Transverse colon (tissue), 4 donors: Measurements from ENCODE around the gene S1PR5. TPM values are rescaled to one million over a fixed set of nuclear protein-coding genes. Genes with fewer than 3 reads are reported as not detected.
"Not testable (repeated sequence)": the region's sequence is repeated elsewhere in the genome, so short reads cannot be mapped to it uniquely, and the experiment has no call there.

Experiments used
- DNase-seq: peaks from one replicate; pipeline ENCODE4 v3.0.0-alpha.2; 2019
- H3K27ac ChIP-seq, 4 donors: fragments of 200-600 bp; sonication (generic); 2 replicates each; pipeline ENCODE4 v1.5.1; 2016 to 2018; ENCODE audit warnings: inconsistent platforms in 4 of 4
- H3K27me3 ChIP-seq: fragments of 200-600 bp; sonication (generic); 2 replicates; pipeline ENCODE4 v1.5.1; 2017; ENCODE audit warnings: inconsistent platforms
- H3K36me3 ChIP-seq, 4 donors: fragments of 200-600 bp; sonication (generic); 2 replicates each; pipeline ENCODE4 v1.5.1; 2017 to 2019; ENCODE audit warnings: inconsistent platforms in 4 of 4
- H3K4me1 ChIP-seq, 4 donors: fragments of 200-600 bp; sonication (generic); 2 replicates each; pipeline ENCODE4 v1.5.1; 2017 to 2020; ENCODE audit warnings: inconsistent platforms in 4 of 4
- H3K4me3 ChIP-seq, 4 donors: fragments of 200-600 bp; sonication (generic); 1 replicate in 1 of 4; 2 replicates in 3 of 4; pipeline versions ENCODE4 v1.5.1 to v1.6.1; 2017 to 2019; ENCODE audit warnings: inconsistent platforms in 4 of 4
- H3K9me3 ChIP-seq, 2 donors: fragments of 200-600 bp; sonication (generic); 2 replicates each; pipeline ENCODE4 v1.5.1; 2017 to 2019; ENCODE audit warnings: inconsistent platforms in 2 of 2
- EP300 ChIP-seq: sonication (generic); formaldehyde crosslinking; IDR thresholded peaks from one replicate; pipeline ENCODE4 v1.6.1; 2017; ENCODE audit warnings: antibody characterized with exemption, low read depth
- POLR2A ChIP-seq: fragments of 450-650 bp; IDR thresholded peaks from one replicate; pipeline ENCODE4 v1.6.1; 2016; ENCODE audit warnings: antibody characterized with exemption, mild to moderate bottlenecking, moderate library complexity
- POLR2AphosphoS5 ChIP-seq, 3 donors: sonication (generic); formaldehyde crosslinking; IDR thresholded peaks; one replicate each; pipeline ENCODE4 v1.6.1; 2016; ENCODE audit warnings: antibody characterized with exemption in 3 of 3
- WGBS, 2 donors: methylation state at CpG; one replicate each; pipeline ENCODE4 v1.1.5; 2018; ENCODE audit warnings: low coverage in 1 of 2; 5-methylcytosine and 5-hydroxymethylcytosine counted together
- in situ Hi-C, 4 donors: fragments of 200-750 bp; cut with MboI; loops; one replicate each; pipeline versions ENCODE4 v1.15.0 to v1.15.1; 2017; ENCODE audit warnings: low sequenced_read_pairs in 3 of 4, low pct_ligation_motif_present in 1 of 4, low pct_unique_long_range_greater_than_20kb in 1 of 4
- intact Hi-C: fragments of 100-400 bp; cut with DNase I; formaldehyde crosslinking; loops from one replicate; pipeline ENCODE4 v1.15.1; 2023; ENCODE audit warnings: low total_unique reads
- total RNA-seq, 4 donors: library from RNA; depleted of rRNA; stranded (reverse); fragments of >200 nt; gene quantifications; one replicate each; pipeline ENCODE4 v1.1.0, GENCODE V29; 2016
- TF ChIP-seq, protein P1 (sequence below), 5 experiments: fragments of 200-600 bp in 3 of 5; fragments of 450-650 bp in 2 of 5; sonication (generic) in 3 of 5; IDR thresholded peaks; 1 replicate in 2 of 5; 2 replicates in 3 of 5; pipeline ENCODE4 v1.5.1; 2016 to 2017; ENCODE audit warnings: antibody characterized with exemption in 5 of 5, inconsistent platforms in 3 of 5, mild to moderate bottlenecking in 2 of 5, moderate library complexity in 1 of 5

Gene S1PR5
- total RNA-seq, 4 donors from 2014 or later = not detected

DNA sequence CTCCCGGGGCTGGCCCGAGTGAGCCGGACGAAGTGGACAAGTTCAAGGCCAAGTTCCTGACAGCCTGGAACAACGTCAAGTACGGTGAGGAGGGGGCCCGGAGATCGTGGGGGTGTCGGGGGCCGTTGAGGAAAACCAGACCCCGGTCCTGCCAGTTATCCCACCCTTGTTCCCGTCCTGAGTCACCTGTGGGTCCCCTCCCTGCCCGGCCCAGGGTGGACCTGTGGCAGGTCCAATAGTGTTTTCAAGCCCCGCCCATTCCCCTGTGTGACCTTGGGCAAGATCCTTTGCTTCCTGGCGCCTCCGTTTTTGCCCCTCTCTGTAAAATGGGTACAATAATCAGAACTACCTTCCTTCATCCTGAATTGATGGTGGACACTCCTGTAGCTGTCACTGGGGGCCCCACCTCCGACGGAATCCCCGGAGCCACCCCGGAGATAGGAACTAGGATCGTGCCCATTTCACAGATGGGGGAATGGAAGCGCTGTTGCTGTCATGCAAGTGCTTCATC is 27.1 kb upstream of the S1PR5 start:
- H3K27me3 ChIP-seq = peaks cover 4% of the 10 kb centered on the region

DNA sequence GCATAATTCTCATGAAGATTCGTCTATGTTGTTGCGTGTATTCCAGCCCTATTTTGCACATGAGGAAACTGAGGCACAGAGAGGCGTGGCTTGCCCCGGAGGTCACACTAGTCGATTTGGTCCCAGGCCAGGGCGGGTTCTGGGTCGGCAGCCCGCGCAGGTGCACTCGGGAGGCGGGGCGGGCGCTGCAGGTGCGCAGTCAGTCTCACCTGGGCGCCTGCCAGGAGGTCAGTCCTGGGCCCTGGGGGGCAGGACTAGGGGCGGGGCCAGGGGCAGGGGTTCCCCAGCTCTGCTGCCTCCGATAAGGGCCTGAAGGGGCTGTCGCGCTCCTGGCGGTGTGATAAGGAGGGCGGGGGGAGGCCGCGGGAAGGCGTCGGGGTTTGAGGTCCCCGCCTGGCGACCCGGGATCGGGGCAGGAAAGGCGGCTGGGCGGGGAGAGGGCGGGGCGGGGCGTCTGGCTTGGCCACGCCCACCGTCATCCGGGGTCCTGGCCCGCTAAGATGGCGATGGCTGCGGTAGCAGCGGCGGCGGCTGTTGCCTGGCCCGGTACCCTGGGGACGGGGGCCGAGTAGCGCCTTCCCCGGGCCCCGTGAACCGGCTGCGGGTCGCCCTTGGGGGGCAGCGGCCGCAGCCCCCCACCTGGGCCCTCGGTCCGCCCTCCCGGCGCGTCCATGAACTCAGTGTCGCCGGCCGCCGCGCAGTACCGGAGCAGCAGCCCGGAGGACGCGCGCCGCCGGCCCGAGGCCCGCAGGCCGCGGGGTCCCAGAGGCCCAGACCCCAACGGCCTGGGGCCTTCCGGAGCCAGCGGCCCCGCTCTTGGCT is 26.4 kb upstream of the S1PR5 start, which contains the start of gene ATG4D:
ATG4D (plus strand) TSS at position 485 of the 822 bp plus-strand sequence; CDS start at position 672, 187 bp downstream.
- H3K9me3 ChIP-seq = no peaks in the 10 kb centered on the region
- intact Hi-C loops = no loop called here
- no peak for TF ChIP-seq EP300
- TF ChIP-seq POLR2AphosphoS5 (IDR thresholded peaks at IDR 0.05) = peak in 2 of 3 donors; percentile 88 to 89
- TF ChIP-seq POLR2A = peak; percentile 77
- DNase-seq = peak; percentile 94
- peak within 1 kb of the TSS; percentile 92 to 98 (median 96) for H3K27ac ChIP-seq
- WGBS, 2 donors = 1% methylated on average over 39 of the region's 79 CpGs; no CpG with 5 or more reads in 1 of the 2 donors
- H3K27me3 ChIP-seq = peaks cover 8% of the 10 kb centered on the region
- peaks cover 4 to 25% (median 17%) of the 10 kb centered on the region in 4 donors for H3K4me1 ChIP-seq
- peaks cover 0 to 11% (median 0%) of the 10 kb centered on the region in 4 donors for H3K36me3 ChIP-seq
- peak within 1 kb of the TSS; percentile 82 to 99 (median 94) for H3K4me3 ChIP-seq
- in situ Hi-C loops = no loop called here

More for the DNA sequence above, 27.1 kb upstream of the S1PR5 start:
- 0 to 20% methylated on average over 1 to 21 of the region's 22 CpGs for WGBS, 2 donors
- Histone ChIP-seq H3K27ac (peak overlapping the region; percentile 92 to 98 (median 96)), H3K36me3 (peaks cover 0 to 18% (median 2%) of the 10 kb centered on the region in 4 donors), H3K4me1 (peaks cover 4 to 26% (median 17%) of the 10 kb centered on the region in 4 donors), H3K4me3 (peak overlapping the region; percentile 82 to 99 (median 94)), H3K9me3 (no peaks in the 10 kb centered on the region)
- in situ Hi-C loops = no loop called here
- TF ChIP-seq, protein P1, sequence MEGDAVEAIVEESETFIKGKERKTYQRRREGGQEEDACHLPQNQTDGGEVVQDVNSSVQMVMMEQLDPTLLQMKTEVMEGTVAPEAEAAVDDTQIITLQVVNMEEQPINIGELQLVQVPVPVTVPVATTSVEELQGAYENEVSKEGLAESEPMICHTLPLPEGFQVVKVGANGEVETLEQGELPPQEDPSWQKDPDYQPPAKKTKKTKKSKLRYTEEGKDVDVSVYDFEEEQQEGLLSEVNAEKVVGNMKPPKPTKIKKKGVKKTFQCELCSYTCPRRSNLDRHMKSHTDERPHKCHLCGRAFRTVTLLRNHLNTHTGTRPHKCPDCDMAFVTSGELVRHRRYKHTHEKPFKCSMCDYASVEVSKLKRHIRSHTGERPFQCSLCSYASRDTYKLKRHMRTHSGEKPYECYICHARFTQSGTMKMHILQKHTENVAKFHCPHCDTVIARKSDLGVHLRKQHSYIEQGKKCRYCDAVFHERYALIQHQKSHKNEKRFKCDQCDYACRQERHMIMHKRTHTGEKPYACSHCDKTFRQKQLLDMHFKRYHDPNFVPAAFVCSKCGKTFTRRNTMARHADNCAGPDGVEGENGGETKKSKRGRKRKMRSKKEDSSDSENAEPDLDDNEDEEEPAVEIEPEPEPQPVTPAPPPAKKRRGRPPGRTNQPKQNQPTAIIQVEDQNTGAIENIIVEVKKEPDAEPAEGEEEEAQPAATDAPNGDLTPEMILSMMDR (IDR thresholded peaks at IDR 0.05) = no peak
- TF ChIP-seq POLR2A (peak; percentile 48), EP300 (no peak), POLR2AphosphoS5 (IDR thresholded peaks at IDR 0.05) (peak in 1 of 3 donors; percentile 10)
- peak; percentile 81 for DNase-seq
- intact Hi-C loops = no loop called here

DNA sequence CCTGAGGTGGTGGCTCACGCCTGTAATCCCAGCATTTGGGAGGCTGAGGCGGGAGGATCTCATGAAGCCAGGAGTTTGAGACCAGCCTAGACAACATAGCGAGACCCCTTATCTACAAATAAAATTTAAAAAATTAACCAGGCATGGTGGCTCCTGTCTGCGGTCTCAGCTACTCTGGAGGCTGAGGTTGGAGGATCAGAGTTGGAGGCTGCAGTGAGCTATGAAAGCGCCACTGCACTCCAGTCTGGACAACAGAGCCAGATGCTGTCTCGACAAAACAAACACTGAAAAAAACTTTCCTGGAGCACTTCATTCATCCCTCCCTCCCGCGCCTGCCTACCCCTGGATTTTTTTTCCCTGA is 25.8 kb upstream of the S1PR5 start:
- WGBS, 2 donors = 48 to 60% methylated on average over 1 to 8 of the region's 8 CpGs
- in situ Hi-C loops (no loop called here), intact Hi-C loops (no loop called here)
- Histone ChIP-seq H3K4me1 (peaks cover 4 to 25% (median 17%) of the 10 kb centered on the region in 4 donors), H3K9me3 (no peaks in the 10 kb centered on the region), H3K4me3 (peak overlapping the region in 3 of 4 donors; percentile 92 to 99 (median 97)), H3K27me3 (peaks cover 8% of the 10 kb centered on the region), H3K27ac (peak overlapping the region; percentile 92 to 98 (median 96)), H3K36me3 (peaks cover 0 to 7% (median 0%) of the 10 kb centered on the region in 4 donors)
- no peak for DNase-seq
- TF ChIP-seq POLR2A (no peak), POLR2AphosphoS5 (IDR thresholded peaks at IDR 0.05) (no peak), EP300 (no peak)
- TF ChIP-seq, protein P1 (IDR thresholded peaks at IDR 0.05) = no peak

DNA sequence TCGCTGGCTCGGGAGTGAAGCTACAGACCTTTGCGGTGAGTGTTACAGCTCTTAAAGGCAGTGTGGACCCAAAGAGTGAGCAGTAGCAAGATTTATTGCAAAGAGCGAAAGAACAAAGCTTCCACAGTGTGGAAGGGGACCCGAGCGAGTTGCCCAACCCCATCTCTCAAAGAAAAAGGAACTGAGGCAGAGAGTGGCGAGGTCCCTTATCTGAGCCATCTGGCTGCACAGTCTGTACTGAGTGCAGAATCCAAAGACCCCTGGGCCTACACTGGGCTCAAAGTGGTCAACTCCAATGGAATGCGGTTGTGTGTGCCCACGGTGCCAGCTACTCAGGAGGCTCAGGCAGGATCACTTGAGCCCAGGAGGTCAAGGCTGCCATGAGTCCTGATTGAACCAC is 21.8 kb upstream of the S1PR5 start:
- H3K4me1 ChIP-seq, H3K9me3 ChIP-seq, H3K27ac ChIP-seq, DNase-seq, in situ Hi-C loops, intact Hi-C loops, H3K36me3 ChIP-seq, H3K4me3 ChIP-seq: not testable (repeated sequence)
- peaks cover 10% of the 10 kb centered on the region for H3K27me3 ChIP-seq
- WGBS, 2 donors = 59 to 80% methylated on average over 1 to 9 of the region's 9 CpGs
